ENCODE data around the gene RNF130.
"Not testable (repeated sequence)": the region's sequence is repeated elsewhere in the genome, so short reads cannot be mapped to it uniquely, and the experiment has no call there.

Gene RNF130

DNA sequence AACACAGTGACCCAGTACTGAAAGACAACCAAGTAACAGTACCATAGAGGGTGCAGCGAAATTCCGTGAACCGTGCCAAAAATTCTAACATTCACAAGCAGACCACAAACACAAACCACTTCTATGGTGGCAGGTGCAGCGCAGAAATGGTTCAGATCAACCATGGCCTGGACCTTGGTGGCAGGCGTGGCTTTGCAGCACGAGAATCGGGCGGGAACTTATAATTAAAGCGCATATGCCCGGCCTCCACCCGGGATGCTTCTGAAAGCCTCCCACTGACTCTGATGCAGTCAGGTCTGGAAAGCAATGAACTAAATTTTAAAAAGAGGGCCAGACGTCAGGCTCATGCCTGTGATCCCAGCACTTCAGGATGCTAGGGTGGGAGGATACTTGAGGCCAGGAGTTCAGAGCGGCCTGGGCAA is 95.8 kb downstream of the RNF130 start:
- FAIRE-seq, result no peak
- DNase-seq (ENCODE audit: insufficient read length), result no peak
- no peak for TF ChIP-seq POLR2A (IDR thresholded peaks at IDR 0.05; ENCODE audit: low read depth, low read length)
- no peak for TF ChIP-seq TAF1 (IDR thresholded peaks at IDR 0.05; ENCODE audit: borderline replicate concordance, low read depth, low read length)
- no peak for TF ChIP-seq POLR2AphosphoS5 (IDR thresholded peaks at IDR 0.05; ENCODE audit: low read depth, low read length)

DNA sequence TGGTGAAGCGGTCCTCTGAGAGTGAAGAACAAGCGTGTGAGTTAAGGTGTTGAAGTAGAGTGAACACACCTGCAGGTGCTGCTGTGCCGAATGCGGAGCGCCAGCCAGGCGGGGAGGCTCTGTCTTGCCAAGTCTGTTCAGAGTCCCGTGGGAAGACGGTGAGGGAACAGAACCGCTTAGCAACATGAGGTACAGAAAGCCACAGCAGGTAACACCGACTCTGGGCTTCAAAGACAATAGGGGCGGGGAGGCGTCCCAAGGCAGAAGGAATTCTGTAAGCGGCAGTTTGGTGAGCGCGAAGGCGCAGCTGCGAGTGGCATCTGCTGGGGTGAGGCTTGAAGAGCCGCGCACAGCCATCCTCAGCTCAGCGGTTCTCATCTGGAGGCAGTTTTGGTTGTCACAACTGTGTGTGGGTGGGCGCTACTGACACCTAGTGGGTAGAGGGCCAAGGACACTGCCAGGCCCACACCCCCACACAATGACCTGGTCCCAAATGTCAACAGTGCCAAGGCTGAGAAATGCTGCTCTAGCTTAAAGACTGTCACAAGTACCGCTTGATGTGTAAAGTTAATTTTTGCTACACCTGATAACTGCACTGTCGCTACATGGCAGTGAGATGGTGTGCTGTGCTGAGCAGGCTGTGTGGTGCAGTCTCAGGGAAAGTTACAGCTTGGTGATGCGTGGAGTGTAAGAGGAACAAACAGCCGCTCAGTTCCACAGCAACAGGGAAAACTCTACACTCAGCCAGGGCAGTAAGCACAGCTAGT is 96.4 kb downstream of the RNF130 start:
- FAIRE-seq (no peak), DNase-seq (ENCODE audit: insufficient read length) (peak; percentile 25)
- TF ChIP-seq POLR2A (IDR thresholded peaks at IDR 0.05; ENCODE audit: low read depth, low read length), result no peak
- TF ChIP-seq TAF1 (IDR thresholded peaks at IDR 0.05; ENCODE audit: borderline replicate concordance, low read depth, low read length), result no peak
- no peak for TF ChIP-seq POLR2AphosphoS5 (IDR thresholded peaks at IDR 0.05; ENCODE audit: low read depth, low read length)

DNA sequence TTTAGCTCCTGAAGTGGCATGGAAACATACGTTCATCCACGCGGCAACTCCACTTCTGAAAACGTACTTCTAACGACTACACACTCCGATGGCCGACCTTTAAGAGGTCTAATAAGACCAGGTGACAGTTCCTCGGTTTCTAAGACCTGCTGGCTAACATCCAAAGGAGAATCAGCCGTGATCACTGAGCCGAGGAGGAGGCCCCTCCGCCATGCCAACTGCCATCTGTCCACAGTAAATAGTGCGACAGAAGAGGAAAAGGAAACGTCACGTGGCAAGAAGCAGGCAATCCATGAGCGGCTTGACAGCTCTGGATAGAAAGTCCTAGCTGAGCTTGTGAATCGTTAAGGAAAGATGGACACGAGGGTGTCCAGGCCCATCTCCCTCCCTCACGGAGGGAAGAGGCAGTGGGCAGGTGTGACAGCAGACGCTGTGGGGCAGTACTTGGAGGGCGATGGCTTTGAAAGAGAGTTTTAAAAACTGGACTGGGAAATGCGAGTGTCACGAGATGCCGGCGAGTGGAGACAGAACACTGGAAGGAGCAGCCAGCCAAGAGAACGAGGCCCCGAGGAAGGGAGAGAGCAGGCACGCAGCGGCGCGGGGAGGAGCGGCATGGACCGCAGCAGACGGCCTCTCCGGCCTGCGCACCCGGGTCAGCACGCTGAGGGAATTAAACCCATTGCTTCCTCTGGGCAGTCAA is 97.2 kb downstream of the RNF130 start:
- no peak for FAIRE-seq
- TF ChIP-seq POLR2AphosphoS5 (IDR thresholded peaks at IDR 0.05; ENCODE audit: low read depth, low read length) (no peak), POLR2A (IDR thresholded peaks at IDR 0.05; ENCODE audit: low read depth, low read length) (no peak)
- no peak for DNase-seq (ENCODE audit: insufficient read length)

GRCh38 chr5:179973391-179973790 is 98.2 kb downstream of the RNF130 start:
- DNase-seq (ENCODE audit: insufficient read length) (no peak), FAIRE-seq (no peak)
- TF ChIP-seq POLR2AphosphoS5 (IDR thresholded peaks at IDR 0.05; ENCODE audit: low read depth, low read length), result no peak
- no peak for TF ChIP-seq POLR2A (IDR thresholded peaks at IDR 0.05; ENCODE audit: low read depth, low read length)
- no peak for TF ChIP-seq TAF1 (IDR thresholded peaks at IDR 0.05; ENCODE audit: borderline replicate concordance, low read depth, low read length)

DNA sequence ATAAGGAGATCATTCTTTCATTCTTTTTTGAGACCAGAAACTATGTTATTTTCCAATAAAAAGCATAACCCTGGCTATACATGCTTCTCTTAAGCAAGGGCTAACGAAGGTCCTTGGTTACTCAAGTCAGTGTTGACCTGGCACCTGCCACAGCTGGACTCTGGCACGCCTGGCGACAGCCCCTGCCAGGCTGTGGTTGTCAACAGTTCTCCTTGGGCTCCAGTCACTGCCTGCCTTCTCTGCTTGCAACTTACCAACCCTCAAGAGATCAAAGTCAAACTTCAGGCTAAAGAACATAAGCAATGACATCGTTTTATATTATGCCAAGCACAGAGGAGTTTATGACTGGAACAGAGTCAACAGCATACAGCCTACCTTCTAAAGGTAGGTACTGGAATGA is 102.4 kb downstream of the RNF130 start:
- TF ChIP-seq POLR2AphosphoS5 (IDR thresholded peaks at IDR 0.05; ENCODE audit: low read depth, low read length) (no peak), TAF1 (IDR thresholded peaks at IDR 0.05; ENCODE audit: borderline replicate concordance, low read depth, low read length) (no peak), POLR2A (IDR thresholded peaks at IDR 0.05; ENCODE audit: low read depth, low read length) (no peak)
- FAIRE-seq (no peak), DNase-seq (ENCODE audit: insufficient read length) (no peak)

DNA sequence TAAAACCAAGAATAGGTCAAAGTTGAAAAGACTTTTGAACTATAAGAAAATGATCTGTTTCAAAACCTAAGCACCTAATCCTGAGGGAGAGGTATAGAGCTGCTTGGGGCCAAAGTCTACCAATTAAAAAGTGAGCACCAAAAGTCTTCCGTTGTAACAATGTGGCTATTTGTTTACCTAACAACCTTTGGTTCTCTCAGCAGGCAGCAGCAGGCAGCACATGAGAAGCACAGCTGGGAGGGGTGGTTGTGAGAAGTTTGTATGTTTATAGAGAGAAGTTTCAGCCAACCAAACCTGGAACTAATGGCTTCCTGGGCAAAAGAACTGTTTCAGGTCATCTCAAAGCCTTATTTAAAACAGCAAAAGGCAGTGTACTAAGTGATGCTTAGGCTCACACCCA is 104.1 kb downstream of the RNF130 start:
- no peak for DNase-seq (ENCODE audit: insufficient read length)
- no peak for FAIRE-seq
- TF ChIP-seq TAF1 (IDR thresholded peaks at IDR 0.05; ENCODE audit: borderline replicate concordance, low read depth, low read length), result no peak
- no peak for TF ChIP-seq POLR2A (IDR thresholded peaks at IDR 0.05; ENCODE audit: low read depth, low read length)

- FAIRE-seq (no peak), DNase-seq (ENCODE audit: insufficient read length) (no peak)
- TF ChIP-seq POLR2AphosphoS5 (IDR thresholded peaks at IDR 0.05; ENCODE audit: low read depth, low read length) (no peak), TAF1 (IDR thresholded peaks at IDR 0.05; ENCODE audit: borderline replicate concordance, low read depth, low read length) (no peak), POLR2A (IDR thresholded peaks at IDR 0.05; ENCODE audit: low read depth, low read length) (no peak)
Observed at GRCh38 chr5:179964015-179964414, 107.5 kb downstream of the RNF130 start.

DNA sequence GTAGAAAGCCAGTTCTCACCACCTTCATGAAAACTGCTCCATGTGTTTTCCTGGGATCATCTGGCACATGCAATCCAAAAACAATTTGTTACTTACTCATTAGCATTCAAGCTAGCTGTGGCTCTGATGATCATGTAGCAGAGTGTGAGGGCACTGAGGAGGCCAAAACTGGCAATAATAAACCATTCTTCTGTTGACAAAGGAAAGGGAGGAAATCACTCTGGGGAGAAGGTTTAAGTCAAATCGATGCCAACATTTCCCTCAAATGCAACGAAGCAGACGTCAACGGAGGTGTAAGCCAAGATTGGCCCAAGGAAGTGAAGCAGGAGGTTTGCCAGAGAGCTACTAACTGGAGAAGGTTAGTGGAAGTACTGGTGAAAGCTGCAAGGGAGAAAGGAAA is 108.2 kb downstream of the RNF130 start:
- DNase-seq (ENCODE audit: insufficient read length), result no peak
- TF ChIP-seq POLR2A (IDR thresholded peaks at IDR 0.05; ENCODE audit: low read depth, low read length) (no peak), POLR2AphosphoS5 (IDR thresholded peaks at IDR 0.05; ENCODE audit: low read depth, low read length) (no peak), TAF1 (IDR thresholded peaks at IDR 0.05; ENCODE audit: borderline replicate concordance, low read depth, low read length) (no peak)
- FAIRE-seq, result no peak

- FAIRE-seq (no peak), DNase-seq (ENCODE audit: insufficient read length) (no peak)
- no peak for TF ChIP-seq POLR2A (IDR thresholded peaks at IDR 0.05; ENCODE audit: low read depth, low read length)
- no peak for TF ChIP-seq POLR2AphosphoS5 (IDR thresholded peaks at IDR 0.05; ENCODE audit: low read depth, low read length)
- TF ChIP-seq TAF1 (IDR thresholded peaks at IDR 0.05; ENCODE audit: borderline replicate concordance, low read depth, low read length), result no peak
Observed at GRCh38 chr5:179960204-179960831, 111.2 kb downstream of the RNF130 start.

- TF ChIP-seq TAF1 (IDR thresholded peaks at IDR 0.05; ENCODE audit: borderline replicate concordance, low read depth, low read length) (no peak), POLR2AphosphoS5 (IDR thresholded peaks at IDR 0.05; ENCODE audit: low read depth, low read length) (no peak), POLR2A (IDR thresholded peaks at IDR 0.05; ENCODE audit: low read depth, low read length) (no peak)
- no peak for FAIRE-seq
- DNase-seq (ENCODE audit: insufficient read length), result no peak
Observed at GRCh38 chr5:179959641-179960040, 111.9 kb downstream of the RNF130 start.

GRCh38 chr5:179959118-179959517 is 112.4 kb downstream of the RNF130 start:
- not testable (repeated sequence) for FAIRE-seq; DNase-seq (ENCODE audit: insufficient read length)

DNA sequence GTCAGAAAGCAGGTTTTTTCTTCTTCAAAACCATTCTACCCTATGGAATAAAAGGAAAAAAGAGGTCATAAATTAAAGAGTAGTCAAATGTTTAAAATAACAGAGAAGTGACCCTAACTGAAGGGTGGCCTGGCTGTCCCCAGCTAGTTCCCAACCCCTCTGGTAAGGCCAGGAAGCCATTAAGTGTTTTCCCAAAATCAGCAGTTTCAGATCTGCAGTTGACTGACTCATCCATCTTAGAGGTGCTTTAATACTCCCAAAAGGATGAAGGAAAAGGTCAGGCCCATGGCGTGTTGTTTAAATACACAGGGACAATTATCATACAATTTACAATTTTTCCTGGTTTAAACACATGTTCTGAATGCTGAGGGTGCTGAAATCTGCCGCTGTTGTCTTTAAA is 115.9 kb downstream of the RNF130 start:
- TF ChIP-seq POLR2A (IDR thresholded peaks at IDR 0.05; ENCODE audit: low read depth, low read length) (no peak), POLR2AphosphoS5 (IDR thresholded peaks at IDR 0.05; ENCODE audit: low read depth, low read length) (no peak), TAF1 (IDR thresholded peaks at IDR 0.05; ENCODE audit: borderline replicate concordance, low read depth, low read length) (no peak)
- DNase-seq (ENCODE audit: insufficient read length) (no peak), FAIRE-seq (no peak)
